GM11168 (cell line): Measurements from ENCODE around the gene PTPRE.

Experiments
- in situ Hi-C: fragments of 300-500 bp; cut with MboI; formaldehyde crosslinking; loops from one replicate; pipeline ENCODE4 v1.12.0; 2022; ENCODE audit warnings: low sequenced_read_pairs; ENCODE audit not compliant: unreplicated experiment

PTPRE gene

GRCh38 chr10:128016423-128017060 lies 109.6 kb downstream of the PTPRE start:
- in situ Hi-C loops: loop anchor here (10.0 kb wide), 1 partner anchor 292 kb away; no protein-coding TSS in a partner anchor

- in situ Hi-C loops: loop anchor here (10.0 kb wide), 1 partner anchor 293 kb away; no protein-coding TSS in a partner anchor
Measured at GRCh38 chr10:128017822-128018221, 110.9 kb downstream of the PTPRE start.

DNA sequence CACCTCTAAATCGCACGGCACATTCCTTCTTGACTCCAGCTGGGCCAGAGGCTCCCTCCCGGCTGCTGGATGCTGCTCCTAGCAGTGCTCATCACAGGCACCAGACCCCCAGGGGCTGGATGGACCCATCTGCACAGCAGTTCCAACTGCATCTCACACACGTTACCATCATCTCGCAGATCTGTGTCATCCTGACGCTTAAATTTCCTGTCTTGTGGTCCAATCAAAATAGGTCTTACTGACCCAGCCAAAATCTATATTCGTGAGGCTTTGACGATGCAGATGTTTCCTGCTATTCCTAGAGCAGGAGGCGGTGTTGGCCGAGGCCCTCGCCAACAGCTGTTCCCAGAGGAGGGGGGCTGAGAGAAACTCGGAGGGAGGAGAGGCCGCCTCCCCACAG lies 111.3 kb downstream of the PTPRE start:
- in situ Hi-C loops: loop anchor here (10.0 kb wide), 1 partner anchor 293 kb away; no protein-coding TSS in a partner anchor

GRCh38 chr10:128018691-128019090 lies 111.8 kb downstream of the PTPRE start:
- in situ Hi-C loops: loop anchor here (10.0 kb wide), 1 partner anchor 294 kb away; no protein-coding TSS in a partner anchor

DNA sequence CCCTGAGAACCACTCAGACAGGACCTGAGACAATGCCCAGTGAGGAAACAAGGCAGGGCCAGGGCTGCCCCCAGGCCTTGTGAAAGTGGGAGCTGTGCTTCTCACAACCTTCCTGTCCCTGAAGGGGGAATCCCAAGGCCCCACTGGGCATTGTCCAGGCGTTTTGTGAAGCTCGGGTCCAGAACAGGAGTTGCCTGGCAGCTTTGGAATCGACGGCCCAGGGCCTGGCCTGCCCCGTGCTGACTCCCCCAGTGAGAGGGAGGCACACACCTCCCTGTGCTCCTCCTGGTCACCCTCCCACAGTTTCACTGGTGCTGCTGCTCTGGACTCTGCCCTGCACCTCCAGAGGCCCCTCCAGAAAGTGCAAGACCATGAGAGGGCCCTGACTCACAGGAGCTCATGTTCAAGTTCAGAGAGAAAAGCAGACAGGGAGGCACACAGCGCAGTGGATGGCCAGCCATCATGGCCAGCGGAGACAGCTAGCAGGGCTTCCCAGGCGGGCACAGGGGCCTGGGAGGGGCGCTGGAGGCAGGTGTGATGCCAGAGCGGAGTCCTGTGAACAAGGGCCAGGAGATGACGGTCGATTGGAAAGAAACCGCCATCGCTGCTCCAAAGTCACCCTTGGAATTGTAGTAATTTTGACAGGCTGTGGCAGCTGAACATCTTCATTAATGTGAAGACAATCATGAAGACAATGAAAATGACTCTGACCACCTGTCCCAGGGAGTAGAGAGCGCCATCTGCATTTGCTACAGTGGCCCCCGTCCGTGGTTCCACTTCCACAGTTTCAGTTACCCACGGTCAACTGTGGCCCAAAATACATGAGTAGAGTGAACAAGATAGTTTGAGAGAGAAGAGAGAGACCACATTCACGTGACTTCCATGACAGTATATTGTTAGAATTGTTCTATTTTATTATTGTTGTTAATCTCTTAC lies 115.6 kb downstream of the PTPRE start:
- in situ Hi-C loops: no loop called here

- in situ Hi-C loops: no loop called here
Measured at GRCh38 chr10:128024426-128024825, 117.5 kb downstream of the PTPRE start.

DNA sequence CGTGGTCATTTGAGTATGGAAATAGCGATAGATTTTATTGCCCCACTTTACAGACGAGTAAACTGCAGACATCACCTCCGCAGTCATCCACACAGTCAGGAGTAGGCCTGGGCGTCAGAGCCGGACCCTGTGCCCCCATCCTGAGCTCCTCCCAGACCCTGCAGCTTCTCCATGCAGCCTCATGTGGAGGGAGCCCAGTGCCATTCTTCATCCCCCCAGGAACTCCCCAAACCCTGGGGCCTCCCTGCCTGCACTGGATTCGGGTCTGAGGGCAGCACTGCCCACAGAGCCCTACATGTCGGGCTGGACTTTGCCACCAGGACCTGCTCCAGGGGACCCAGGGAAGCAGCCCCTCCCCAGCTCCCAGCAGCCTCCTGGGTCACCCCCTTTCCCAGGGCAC lies 118.5 kb downstream of the PTPRE start:
- in situ Hi-C loops: no loop called here

GRCh38 chr10:128025951-128026350 lies 119.0 kb downstream of the PTPRE start:
- in situ Hi-C loops: no loop called here

GRCh38 chr10:128026615-128027300 lies 119.9 kb downstream of the PTPRE start:
- in situ Hi-C loops: no loop called here

GRCh38 chr10:128027306-128027705 lies 120.4 kb downstream of the PTPRE start:
- in situ Hi-C loops: no loop called here

DNA sequence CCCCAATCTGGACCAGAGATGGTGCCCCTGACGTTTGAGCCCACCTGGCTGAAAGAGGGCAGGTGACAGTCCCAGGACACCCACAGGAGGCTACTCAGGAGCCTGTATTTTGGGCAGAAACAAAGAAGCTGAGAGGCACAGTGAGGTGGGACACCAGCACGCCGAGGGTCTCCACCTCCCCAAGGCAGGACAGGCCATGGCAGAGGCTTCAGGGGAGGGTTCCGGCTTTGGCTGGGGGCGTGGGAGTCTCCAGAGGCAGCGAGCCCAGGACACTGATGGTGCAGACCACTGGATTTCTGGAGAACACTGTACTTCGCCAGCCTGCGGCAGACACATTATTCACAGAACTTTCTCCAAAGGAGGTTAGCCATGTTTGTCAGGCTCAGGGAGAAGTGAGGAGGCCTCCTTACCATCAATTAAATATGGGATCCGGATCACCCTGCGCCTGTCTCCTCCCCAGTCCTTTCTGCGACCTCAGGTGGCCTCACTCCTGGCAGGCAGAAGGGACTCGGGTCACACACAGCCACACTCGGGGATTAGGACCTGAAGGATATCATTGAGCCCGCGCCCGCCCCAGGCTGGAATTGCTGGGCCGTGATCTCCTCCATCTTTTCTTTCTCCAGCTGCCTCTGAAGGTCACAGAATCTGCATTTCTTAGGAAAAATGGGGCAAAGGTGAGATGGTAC lies 121.1 kb downstream of the PTPRE start:
- in situ Hi-C loops: no loop called here

- in situ Hi-C loops: no loop called here
Measured at GRCh38 chr10:128028508-128029289, 121.8 kb downstream of the PTPRE start.

DNA sequence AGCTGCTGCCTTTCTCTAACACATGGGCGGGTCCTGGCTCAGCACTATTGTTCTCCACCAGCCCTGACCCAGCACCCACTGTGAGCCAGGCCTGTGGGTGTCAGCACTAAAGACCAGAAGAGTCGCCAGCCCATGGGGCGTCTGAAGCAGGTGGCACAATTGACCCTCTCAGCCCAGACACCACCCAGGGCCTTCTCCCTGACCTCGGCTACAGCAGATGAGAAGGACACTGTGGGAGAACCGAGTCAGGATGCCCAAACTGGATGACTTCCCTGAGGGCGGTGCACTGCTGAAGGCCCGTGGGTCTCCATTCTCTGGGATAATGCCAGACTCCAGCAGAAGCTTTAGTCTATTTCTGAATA lies 122.4 kb downstream of the PTPRE start:
- in situ Hi-C loops: no loop called here

- in situ Hi-C loops: loop anchor here (5.0 kb wide), 1 partner anchor 42 kb away; no protein-coding TSS in a partner anchor
Measured at GRCh38 chr10:128029731-128030369, 122.9 kb downstream of the PTPRE start.

DNA sequence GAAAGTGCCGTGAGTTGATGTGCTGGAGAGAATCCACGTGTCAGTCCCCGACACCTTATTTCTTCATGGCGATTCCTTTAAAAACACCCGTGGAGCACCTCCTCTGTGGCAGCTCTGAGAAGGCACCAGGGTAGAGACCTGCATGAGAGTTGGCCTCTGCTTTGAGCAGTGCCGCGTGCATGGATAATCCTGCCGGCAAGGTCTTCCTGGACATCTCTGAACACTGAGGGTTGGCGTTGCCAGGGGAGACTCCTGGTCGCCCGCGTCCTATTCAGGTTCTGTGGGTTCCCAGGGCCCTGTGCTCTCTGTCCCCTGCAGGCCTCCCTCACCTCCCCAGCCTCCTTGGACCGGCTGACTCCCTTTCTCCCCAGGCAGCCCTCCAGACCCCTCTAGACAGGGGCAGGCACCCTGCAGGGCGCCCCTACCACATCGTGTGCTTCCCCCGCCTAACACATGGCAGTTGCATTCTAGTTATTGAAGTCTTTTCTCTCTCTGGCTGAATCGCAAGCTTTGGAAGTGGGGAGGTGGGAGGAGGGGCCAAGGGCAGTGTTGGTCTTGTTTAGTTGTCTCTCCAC lies 123.7 kb downstream of the PTPRE start:
- in situ Hi-C loops: loop anchor here (5.0 kb wide), 1 partner anchor 42 kb away; no protein-coding TSS in a partner anchor

DNA sequence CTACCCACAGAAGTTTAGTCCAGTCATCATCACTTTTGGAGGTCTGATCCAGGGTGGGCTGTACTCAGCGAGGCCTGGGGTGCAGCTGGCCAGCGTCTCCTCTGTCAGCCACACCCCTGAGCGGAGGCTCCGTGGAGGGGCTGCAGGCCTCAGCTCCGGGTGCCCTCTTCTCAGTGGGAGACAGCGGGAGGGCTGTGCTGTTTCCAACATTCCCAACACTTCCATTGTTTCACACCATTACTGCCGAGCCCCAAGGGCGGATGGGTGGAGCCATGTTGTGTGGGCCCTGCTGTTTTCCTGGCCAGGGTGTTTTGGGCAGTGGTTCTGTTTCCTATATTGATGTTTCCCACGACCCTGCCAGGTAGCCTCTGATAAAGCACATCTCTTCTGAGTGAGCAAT lies 124.3 kb downstream of the PTPRE start:
- in situ Hi-C loops: loop anchor here (5.0 kb wide), 1 partner anchor 41 kb away; no protein-coding TSS in a partner anchor

DNA sequence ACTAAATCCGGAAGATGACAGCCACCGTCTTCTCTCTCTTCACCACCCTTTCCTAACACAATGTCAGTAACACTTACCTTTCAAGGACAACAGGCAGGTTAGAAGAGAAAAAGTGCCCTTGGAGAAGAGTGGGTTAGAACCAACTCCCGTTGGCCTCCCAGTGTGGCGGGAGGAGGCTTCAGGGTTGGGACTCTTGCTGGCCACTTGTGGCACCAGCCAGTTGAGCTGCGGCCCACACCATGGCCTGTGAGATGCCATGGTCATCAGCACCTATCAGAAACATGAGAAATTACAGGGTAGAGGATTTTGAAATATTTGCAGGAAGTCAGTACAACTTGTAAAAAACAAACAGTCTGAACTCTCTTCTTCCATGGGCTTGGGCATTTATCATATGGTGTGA lies 125.6 kb downstream of the PTPRE start:
- in situ Hi-C loops: loop anchor here (5.0 kb wide), 1 partner anchor 40 kb away; no protein-coding TSS in a partner anchor

- in situ Hi-C loops: no loop called here
Measured at GRCh38 chr10:128035557-128035973, 128.7 kb downstream of the PTPRE start.
